GM12874 (cell line): Measurements from ENCODE around the gene CSDE1.

Experiments
- CTCF ChIP-seq: IDR thresholded peaks from 2 replicates; pipeline ENCODE4 v1.5.1; 2011; ENCODE audit warnings: low read depth, mild to moderate bottlenecking, control low read depth, low read length, moderate library complexity; ENCODE audit not compliant: insufficient read depth

Gene CSDE1

GRCh38 chr1:114770989-114771388 is 13.2 kb upstream of the CSDE1 start:
- TF ChIP-seq CTCF: no peak

- TF ChIP-seq CTCF: no peak
Observed at GRCh38 chr1:114764689-114765088, 6.9 kb upstream of the CSDE1 start.

GRCh38 chr1:114758256-114758832 is 560 bp upstream of the CSDE1 start:
- TF ChIP-seq CTCF: no peak

- TF ChIP-seq CTCF: no peak
Observed at GRCh38 chr1:114756949-114757454, 782 bp downstream of the CSDE1 start.

- no peak for TF ChIP-seq CTCF
Observed at GRCh38 chr1:114756009-114756892, 1.5 kb downstream of the CSDE1 start.

DNA sequence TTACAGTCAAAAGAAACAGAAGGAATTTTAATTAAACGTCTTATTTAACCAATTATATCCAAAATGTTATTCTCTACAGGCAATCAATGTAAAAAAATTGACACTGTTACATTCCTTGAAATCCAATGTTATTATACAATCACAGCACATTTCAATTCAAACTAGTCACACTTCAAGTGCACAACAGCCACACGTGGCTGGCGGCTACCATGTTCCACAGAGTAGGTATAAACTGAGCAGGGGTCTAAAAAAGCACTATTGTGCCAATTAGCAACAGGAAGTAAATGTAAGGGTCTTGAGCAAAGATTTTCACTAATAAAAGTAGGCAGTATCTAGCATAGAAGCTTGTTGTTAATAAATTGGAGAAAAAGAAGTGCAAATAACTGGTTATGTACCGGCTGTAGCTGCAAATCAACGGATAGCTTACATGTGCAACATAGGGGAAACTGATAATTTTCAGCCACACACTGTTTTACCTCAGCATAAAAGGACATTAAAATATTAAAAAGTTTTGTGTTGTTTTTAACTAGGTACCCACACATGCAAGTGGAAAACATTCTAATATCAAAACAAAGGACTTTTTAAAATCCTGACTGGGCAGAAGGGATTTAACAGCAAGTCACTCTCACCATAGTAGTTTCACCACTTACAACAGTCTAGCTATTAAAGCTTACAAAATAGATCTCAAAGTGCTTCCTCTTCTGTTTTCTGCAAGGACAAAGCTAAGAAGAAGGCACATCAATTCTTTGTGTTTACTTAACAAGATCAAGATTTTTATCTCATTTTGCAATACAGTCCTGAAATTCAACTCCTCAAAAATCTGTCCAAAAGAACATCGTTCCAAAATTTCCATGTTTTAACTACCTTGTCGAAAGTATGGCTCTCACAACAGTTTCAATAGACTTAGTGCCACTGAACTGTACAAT is 2.5 kb downstream of the CSDE1 start:
- TF ChIP-seq CTCF: no peak

- TF ChIP-seq CTCF: no peak
Observed at GRCh38 chr1:114753143-114753542, 4.6 kb downstream of the CSDE1 start.
